Stimulated activated naive B cell treated with anti-CD40 and anti-IgM and Interleukin-4, amounts not matched to agents 10 μg/mL and 1 μg/mL and 100 μg/mL, for 72 hours (primary cell): Measurements from ENCODE around the gene SEPTIN1.
A peak's percentile ranks its signal among the peaks of the same experiment; 100 is the strongest.
"Not testable (repeated sequence)": the region's sequence is repeated elsewhere in the genome, so short reads cannot be mapped to it uniquely, and the experiment has no call there.

Experiments
- ATAC-seq, 2 donors: fragments of 150-1000 bp; cut with Tn5 transposase; replicated peaks; 2 replicates each; pipeline ENCODE4 v1.10.0; 2021; ENCODE audit warnings: moderate library complexity in 1 of 2
- DNase-seq: peaks from one replicate; pipeline ENCODE4 v3.0.0; 2021
- H3K27ac Mint-ChIP-seq: one replicate; pipeline ENCODE4 v1.8.0; 2022; ENCODE audit warnings: mild to moderate bottlenecking, mixed read lengths
- H3K27me3 Mint-ChIP-seq, 2 donors: one replicate each; pipeline ENCODE4 v1.8.0; 2022; ENCODE audit warnings: mixed read lengths in 2 of 2
- H3K36me3 Mint-ChIP-seq, 2 donors: one replicate each; pipeline ENCODE4 v1.8.0; 2022; ENCODE audit warnings: mixed read lengths in 2 of 2, mild to moderate bottlenecking in 1 of 2
- H3K4me1 Mint-ChIP-seq, 2 donors: one replicate each; pipeline ENCODE4 v1.8.0; 2022; ENCODE audit warnings: mixed read lengths in 2 of 2, mild to moderate bottlenecking in 1 of 2
- H3K4me3 Mint-ChIP-seq, 2 donors: one replicate each; pipeline ENCODE4 v1.8.0; 2022; ENCODE audit warnings: mild to moderate bottlenecking in 2 of 2, mixed read lengths in 2 of 2, moderate library complexity in 1 of 2
- H3K9me3 Mint-ChIP-seq, 2 donors: one replicate each; pipeline ENCODE4 v1.8.0; 2022; ENCODE audit warnings: mixed read lengths in 2 of 2, mild to moderate bottlenecking in 1 of 2

SEPTIN1 gene

DNA sequence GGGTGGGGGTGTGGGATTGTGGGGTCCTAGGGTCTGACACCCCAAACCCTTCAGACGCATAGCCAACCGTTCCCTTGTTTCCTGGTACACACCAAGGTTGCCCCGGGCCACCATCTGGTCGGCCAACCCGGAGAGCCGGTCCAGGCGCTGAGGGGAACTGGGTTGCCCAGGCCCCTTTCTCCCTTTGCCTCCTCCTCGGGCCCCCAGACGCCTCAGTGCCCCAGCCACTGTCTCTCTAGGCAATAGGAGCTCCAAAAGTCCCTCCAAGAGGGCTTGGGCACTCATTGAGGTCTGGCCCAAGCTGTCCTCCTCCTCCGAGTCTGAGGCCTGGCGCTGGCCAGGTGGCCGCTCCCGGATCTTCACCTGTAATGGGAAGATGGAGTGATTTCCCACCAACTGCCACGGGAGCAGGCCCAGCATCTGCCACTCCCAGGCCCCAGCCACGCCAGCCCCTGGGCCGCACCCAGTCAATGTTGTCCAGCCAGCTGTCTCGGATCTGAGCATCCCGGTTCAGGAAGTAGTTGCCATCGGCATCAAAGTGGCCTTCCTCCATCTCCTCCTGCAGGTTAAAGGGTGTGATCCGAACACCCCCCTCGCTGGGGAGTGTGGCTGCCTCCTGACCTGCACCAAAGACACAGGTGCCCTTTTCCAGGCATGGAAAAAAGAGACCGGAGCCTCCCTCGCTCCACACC, 28.8 kb downstream of the SEPTIN1 start:
- ATAC-seq (no peak), DNase-seq (no peak)
- H3K9me3 Mint-ChIP-seq = no peaks in the 10 kb centered on the region
- H3K27ac Mint-ChIP-seq = peak overlapping the region; percentile 97
- H3K4me3 Mint-ChIP-seq = peak overlapping the region; percentile 95 to 97
- no peaks in the 10 kb centered on the region for H3K27me3 Mint-ChIP-seq
- H3K36me3 Mint-ChIP-seq = peaks cover 53 to 82% of the 10 kb centered on the region in 2 donors
- H3K4me1 Mint-ChIP-seq = peaks cover 63 to 89% of the 10 kb centered on the region in 2 donors

DNA sequence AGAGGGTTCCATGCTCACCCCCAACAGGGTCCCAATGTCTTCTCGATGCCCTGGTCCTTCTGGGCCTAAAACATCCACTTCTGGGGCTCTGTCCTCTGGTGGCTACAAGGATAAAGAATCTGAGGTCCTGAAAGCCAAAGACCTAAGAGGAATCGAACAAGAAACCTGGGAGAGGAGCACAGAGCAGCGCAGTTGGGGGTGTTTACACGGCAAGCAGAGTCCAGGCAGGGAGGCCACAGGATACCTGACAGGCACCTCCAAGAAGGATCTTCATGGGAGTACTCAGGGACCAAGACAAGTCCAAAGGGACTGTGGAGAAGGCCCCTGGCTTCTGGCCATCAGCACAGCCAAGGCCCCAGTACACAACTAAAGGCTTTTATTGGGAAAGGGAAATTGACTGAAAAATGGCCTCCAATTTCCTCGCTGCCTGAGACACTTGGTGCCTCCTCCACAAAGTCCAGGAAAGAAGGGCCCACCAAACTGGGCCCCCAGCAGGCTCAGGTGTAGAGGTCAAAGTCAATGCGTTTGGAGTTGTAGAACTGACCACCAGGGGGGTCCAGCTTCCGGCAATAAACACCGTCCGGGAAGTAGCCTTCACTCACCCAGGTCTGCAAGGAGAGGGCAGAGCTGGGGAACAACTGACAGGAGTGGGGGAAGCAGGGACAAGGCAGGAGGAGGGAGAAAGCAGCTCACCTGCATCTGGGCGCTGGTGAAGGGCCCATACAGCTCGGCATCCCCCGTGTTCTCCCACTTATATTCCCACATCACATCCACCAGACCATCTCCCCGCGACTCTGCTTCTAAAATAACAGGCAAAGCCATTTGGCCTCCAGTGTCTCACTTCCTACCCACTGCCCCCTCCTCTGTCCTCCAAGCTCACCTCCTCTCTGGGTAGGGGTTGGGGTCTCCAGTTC, 29.6 kb downstream of the SEPTIN1 start:
- DNase-seq (no peak), ATAC-seq (no peak)
- peak overlapping the region in 1 of 2 donors; percentile 6 for H3K4me3 Mint-ChIP-seq
- peaks cover 63 to 89% of the 10 kb centered on the region in 2 donors for H3K4me1 Mint-ChIP-seq
- no peaks in the 10 kb centered on the region for H3K27me3 Mint-ChIP-seq
- peak overlapping the region; percentile 84 for H3K27ac Mint-ChIP-seq
- H3K9me3 Mint-ChIP-seq = no peaks in the 10 kb centered on the region
- peaks cover 51 to 78% of the 10 kb centered on the region in 2 donors for H3K36me3 Mint-ChIP-seq

DNA sequence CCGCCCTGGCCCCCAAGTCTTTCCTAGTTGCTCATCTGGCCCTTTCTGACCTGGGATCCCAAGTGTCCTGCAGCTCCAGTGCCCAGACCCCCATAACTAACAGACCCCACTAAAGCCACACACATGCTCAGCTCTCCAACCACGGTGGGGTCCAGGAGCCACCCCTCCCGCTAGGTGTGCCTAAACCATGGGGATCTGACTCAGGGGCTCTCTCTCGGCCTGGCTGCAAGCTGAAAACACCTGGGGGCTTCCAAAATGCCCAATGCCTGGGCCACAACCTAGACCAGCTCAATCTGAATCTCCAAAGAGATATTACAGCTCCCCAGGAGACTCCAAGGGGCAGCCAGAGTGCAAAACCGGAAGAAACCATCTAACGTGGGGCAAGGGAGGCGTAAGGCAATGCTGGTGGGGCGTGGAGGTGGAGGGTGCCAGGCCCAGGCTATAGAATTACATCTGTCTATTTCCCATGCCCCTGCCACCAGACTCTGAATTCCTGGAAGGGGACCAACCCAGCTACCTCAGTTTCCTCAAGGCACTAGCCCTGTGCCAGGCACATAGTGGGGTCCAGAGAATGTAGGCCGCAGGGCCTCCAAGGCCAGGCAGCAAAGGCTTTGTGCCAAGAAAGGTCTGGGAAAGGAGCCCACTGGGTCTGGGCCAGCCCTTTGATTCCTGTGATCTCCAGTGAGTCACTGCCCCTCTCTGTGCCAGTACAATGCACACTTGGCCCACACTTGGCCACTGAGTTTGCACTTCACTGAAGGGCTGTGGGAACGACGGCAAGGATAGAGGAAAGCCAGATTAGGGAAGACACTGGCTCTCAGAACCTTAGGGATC, 30.6 kb downstream of the SEPTIN1 start:
- Mint-ChIP-seq H3K4me1 (peaks cover 59 to 82% of the 10 kb centered on the region in 2 donors), H3K36me3 (peaks cover 46 to 69% of the 10 kb centered on the region in 2 donors), H3K4me3 (peak overlapping the region in 1 of 2 donors; percentile 18), H3K27ac (peak overlapping the region; percentile 84), H3K27me3 (no peaks in the 10 kb centered on the region), H3K9me3 (no peaks in the 10 kb centered on the region)
- no peak for DNase-seq
- no peak for ATAC-seq

DNA sequence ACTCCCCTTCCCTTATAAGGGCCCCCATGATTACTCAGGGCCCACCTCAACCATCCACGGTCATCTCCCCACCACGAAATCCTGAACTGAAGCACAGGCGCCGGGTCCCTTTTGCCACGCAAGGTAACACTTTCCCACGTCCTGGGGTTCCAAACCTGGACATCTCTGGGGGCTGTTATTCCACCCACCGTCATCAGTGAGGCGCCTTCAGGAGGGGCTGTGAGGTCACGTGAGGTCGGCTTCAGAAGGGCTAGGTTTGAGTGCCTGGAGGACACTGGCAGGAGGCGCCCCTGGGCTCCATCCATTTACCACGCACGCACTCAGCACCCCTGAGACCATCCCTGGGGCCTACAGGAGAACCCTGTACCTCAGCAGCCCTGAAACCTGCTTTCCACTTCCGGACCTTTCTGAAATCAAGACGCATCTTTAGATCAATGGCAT, 31.3 kb downstream of the SEPTIN1 start:
- H3K27ac Mint-ChIP-seq = peak overlapping the region; percentile 88
- no peaks in the 10 kb centered on the region for H3K27me3 Mint-ChIP-seq
- peak overlapping the region; percentile 40 to 58 for H3K4me3 Mint-ChIP-seq
- H3K9me3 Mint-ChIP-seq = no peaks in the 10 kb centered on the region
- ATAC-seq (no peak), DNase-seq (no peak)
- peaks cover 54 to 74% of the 10 kb centered on the region in 2 donors for H3K4me1 Mint-ChIP-seq
- peaks cover 42 to 61% of the 10 kb centered on the region in 2 donors for H3K36me3 Mint-ChIP-seq

DNA sequence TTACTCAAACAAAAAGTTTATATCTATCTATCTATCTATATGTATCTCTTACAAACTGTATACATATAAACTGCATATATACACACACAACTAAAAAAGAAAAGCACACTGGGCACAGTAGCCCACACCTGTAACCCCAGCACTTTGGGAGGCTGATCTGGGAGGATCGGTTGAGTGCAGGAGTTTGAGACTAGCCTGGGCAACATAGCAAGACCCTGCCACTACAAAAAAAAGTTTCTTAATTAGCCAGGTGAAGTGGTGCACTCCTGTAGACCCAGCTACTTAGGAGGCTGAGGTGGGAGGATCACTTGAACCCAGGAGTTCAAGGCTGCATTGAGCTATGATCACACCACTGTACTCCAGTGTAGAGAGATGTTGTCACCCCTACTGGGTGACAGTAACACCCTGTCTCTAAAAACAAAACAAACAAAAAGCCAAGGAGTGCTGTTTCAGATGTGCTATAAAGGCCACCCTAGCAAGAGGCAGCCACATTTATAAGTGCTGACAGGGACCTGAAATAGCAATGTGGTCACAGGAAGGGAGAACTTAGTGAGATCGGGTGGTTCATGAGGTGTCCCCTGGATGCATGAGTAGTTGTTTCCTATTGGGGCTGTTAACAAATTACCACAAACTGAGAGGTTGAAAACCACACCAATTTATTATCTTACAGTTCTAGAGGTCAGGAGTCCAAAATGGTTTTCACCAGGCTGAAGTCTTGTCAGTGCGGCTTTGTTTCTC, 32.1 kb downstream of the SEPTIN1 start:
- Mint-ChIP-seq H3K27ac (peak overlapping the region; percentile 88), H3K27me3 (no peaks in the 10 kb centered on the region), H3K9me3 (no peaks in the 10 kb centered on the region), H3K4me3 (peak overlapping the region; percentile 40 to 58), H3K36me3 (peaks cover 38 to 57% of the 10 kb centered on the region in 2 donors), H3K4me1 (peaks cover 50 to 67% of the 10 kb centered on the region in 2 donors)
- peak; percentile 52 for DNase-seq
- peak; percentile 73 to 74 for ATAC-seq

DNA sequence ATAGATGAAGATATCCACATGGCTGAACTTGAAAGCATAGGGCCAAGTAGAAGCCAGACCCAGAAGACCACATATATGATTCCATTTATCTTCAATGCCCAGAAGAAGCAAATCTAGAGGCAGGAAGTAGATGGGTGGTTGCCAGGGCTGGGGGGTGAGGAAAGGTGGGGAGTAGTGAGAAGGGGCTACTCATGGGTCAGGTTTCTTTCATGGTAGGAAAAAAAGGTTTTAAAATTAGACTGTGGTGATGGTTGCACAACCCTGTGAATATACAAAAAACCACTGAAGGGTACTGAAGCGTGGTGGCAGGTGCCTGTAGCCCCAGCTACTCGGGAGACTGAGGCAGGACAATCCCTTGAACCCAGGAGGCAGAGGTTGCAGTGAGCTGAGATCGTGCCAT, 32.7 kb downstream of the SEPTIN1 start:
- Mint-ChIP-seq H3K4me1 (peaks cover 46 to 60% of the 10 kb centered on the region in 2 donors), H3K36me3 (peaks cover 35 to 52% of the 10 kb centered on the region in 2 donors), H3K27me3 (no peaks in the 10 kb centered on the region), H3K27ac (peak overlapping the region; percentile 88), H3K4me3 (peak overlapping the region; percentile 44 to 55), H3K9me3 (no peaks in the 10 kb centered on the region)
- DNase-seq (no peak), ATAC-seq (peak; percentile 41 to 44)

DNA sequence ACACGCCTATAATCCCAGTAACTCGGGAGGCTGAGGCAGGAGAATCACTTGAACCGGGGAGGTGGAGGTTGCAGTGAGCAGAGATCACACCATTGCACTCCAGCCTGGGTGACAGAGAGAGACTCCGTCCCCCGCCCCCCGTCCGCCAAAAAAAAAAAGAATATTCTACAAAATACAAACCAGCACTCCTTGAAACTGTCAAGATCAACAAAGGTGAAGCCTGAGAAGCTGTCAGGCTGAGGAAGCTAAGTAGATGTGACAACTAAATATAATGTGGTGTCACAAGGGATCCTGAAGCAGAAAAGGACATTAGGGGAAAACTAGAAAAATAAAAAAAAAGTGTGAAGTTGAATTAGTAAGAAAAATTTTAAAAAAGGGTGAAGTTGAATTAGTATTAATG, 33.4 kb downstream of the SEPTIN1 start:
- Mint-ChIP-seq H3K36me3 (peaks cover 30 to 46% of the 10 kb centered on the region in 2 donors), H3K4me3 (no peak overlapping the region), H3K27ac (peak overlapping the region; percentile 63), H3K9me3 (no peaks in the 10 kb centered on the region), H3K27me3 (no peaks in the 10 kb centered on the region), H3K4me1 (peaks cover 39 to 53% of the 10 kb centered on the region in 2 donors)
- ATAC-seq (no peak), DNase-seq (no peak)

DNA sequence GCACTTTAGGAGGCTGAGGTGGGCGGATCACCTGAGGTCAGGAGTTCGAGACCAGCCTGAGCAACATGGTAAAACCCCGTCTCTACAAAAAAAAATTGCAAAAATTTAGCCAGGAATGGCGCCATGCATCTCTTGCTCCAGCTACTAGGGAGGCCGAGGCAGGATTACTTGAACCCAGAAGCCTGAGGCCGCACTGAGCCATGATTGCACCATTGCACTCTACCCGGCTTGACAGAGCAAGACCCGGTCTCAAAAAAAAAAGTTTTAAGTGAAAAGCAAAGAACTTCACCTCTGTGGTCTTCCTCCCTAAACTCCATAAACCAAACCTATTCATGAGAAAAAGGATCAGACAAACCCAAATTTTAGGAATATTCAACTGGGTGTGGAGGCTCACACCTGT, 34.2 kb downstream of the SEPTIN1 start:
- DNase-seq (no peak), ATAC-seq (no peak)
- H3K27me3 Mint-ChIP-seq = no peaks in the 10 kb centered on the region
- no peak overlapping the region for H3K4me3 Mint-ChIP-seq
- no peaks in the 10 kb centered on the region for H3K9me3 Mint-ChIP-seq
- H3K36me3 Mint-ChIP-seq = peaks cover 23 to 38% of the 10 kb centered on the region in 2 donors
- peaks cover 32 to 45% of the 10 kb centered on the region in 2 donors for H3K4me1 Mint-ChIP-seq
- peak overlapping the region; percentile 42 for H3K27ac Mint-ChIP-seq

DNA sequence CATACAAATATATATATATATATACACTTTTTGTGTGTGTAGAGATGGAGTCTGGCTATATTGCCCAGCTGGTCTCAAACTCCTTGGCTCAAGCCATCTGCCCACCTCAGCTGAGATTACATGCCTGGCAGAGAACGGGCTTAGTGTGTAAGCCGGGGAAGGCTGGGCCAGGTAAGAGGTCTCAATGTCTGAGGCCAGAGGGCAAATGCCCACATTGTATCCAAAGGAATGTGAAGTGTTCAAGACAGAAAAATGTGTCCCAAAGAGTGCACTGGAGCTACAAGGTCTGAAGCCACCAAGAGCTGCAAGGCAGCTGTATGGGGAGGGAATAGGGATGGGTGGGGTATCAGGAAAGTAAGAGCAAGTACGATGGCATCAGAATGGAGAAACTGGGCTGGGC, 36.1 kb downstream of the SEPTIN1 start:
- Mint-ChIP-seq H3K4me1 (peaks cover 22 to 26% of the 10 kb centered on the region in 2 donors), H3K4me3 (no peak overlapping the region), H3K36me3 (peaks cover 18 to 21% of the 10 kb centered on the region in 2 donors), H3K27me3 (no peaks in the 10 kb centered on the region), H3K9me3 (no peaks in the 10 kb centered on the region), H3K27ac (no peak overlapping the region)
- ATAC-seq (no peak), DNase-seq (no peak)

DNA sequence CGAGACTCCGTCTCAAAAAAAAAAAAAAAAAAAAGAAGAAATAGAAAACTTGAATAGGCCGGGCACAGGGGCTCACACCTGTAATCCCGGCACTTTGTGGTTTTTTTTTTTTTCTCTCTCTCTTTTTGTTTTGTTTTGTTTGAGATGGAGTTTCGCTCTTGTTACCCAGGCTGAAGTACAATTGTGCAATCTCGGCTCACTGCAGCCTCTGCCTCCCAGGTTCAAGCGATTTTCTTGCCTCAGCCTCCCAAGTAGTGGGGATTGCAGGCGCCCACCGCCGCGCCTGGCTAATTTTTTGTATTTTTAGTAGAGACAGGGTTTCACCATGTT, 38.9 kb downstream of the SEPTIN1 start:
- not testable (repeated sequence) for H3K27me3 Mint-ChIP-seq, H3K9me3 Mint-ChIP-seq, ATAC-seq, H3K4me1 Mint-ChIP-seq, H3K27ac Mint-ChIP-seq, H3K36me3 Mint-ChIP-seq, DNase-seq, H3K4me3 Mint-ChIP-seq

DNA sequence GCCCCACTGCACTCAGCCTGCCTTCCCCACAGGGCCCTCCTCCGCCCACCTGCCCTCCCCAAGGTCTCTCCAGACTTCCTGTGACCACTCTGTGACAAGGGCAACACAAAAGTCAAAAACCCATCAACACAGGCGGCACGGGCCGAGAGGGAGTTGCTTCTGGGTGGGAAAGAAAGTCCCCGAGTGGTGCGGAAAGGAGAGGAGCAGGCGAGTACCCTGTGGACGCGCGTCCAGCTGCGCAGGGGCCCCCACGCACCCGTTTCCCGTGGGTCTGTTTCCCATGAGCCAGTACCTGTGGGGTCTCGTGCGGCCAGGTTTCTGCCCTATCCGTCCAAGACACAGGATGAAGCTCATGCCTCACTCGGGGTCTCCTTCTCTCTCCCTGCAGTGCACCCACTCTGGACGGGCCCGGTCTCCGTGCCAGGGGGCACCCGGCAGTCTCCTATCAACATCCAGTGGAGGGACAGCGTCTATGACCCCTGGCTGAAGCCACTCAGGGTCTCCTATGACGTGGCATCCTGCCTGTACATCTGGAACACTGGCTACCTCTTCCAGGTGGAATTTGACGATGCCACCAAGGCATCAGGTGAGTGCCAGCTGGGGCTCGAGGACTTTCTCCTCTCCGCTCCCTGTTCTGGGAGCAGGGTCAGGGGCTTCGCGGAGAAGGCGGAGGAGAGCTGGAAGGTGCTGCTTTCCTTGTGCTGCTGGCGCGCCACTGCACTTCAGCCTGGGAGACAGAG, 39.4 kb downstream of the SEPTIN1 start:
- DNase-seq = no peak
- no peaks in the 10 kb centered on the region for H3K9me3 Mint-ChIP-seq
- peaks cover 0 to 6% of the 10 kb centered on the region in 2 donors for H3K36me3 Mint-ChIP-seq
- ATAC-seq = no peak
- no peak overlapping the region for H3K4me3 Mint-ChIP-seq
- H3K4me1 Mint-ChIP-seq = peaks cover 0 to 2% of the 10 kb centered on the region in 2 donors
- H3K27me3 Mint-ChIP-seq = no peaks in the 10 kb centered on the region
- H3K27ac Mint-ChIP-seq = no peak overlapping the region

DNA sequence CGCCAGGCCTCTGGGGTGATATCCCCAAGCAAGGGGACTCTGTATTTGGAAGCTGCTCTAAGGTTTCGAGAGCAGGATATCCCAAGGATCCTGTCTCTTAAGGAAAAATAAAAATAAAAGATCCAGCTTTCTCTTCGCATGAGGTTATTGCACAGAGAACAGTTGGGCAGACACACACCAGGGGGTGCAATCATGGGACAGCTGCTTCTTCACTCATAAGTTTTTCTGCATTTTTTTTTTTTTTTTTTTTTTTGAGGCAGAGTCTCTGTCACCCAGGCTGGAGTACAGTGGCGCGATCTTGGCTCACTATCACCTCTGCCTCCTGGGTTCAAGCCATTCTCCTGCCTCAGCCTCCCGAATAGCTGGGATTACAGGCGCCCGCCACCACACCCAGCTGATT, 40.4 kb downstream of the SEPTIN1 start:
- ATAC-seq, H3K4me3 Mint-ChIP-seq, H3K4me1 Mint-ChIP-seq, H3K36me3 Mint-ChIP-seq, DNase-seq, H3K27me3 Mint-ChIP-seq, H3K27ac Mint-ChIP-seq, H3K9me3 Mint-ChIP-seq: not testable (repeated sequence)

DNA sequence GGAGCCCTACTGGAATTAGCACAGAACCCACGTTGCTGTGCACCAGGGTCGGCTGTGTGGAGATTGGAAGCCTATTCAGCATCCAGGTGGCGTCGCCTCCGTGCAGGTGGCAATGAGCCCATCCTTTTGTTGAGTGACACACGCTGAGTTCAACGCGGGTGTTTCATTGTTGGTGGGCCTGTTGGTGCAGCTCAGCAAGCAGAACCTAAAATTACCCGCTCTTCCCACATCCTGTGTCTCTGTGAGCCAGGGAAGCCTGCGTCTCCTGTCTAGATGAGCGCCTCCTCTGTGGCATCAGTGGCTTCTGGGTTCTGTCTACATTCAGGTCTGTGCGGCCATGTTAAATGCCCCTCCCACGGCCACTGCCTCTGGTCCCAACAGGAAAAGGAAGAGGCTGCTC, 41.7 kb downstream of the SEPTIN1 start:
- Mint-ChIP-seq H3K9me3 (no peaks in the 10 kb centered on the region), H3K36me3 (peaks cover 0 to 6% of the 10 kb centered on the region in 2 donors), H3K27me3 (no peaks in the 10 kb centered on the region), H3K4me3 (no peak overlapping the region), H3K27ac (no peak overlapping the region), H3K4me1 (peaks cover 15 to 19% of the 10 kb centered on the region in 2 donors)
- DNase-seq = no peak
- ATAC-seq = no peak
